Spleen (tissue), 11 donors: Measurements from ENCODE around the gene CNKSR2. TPM values are rescaled to one million over a fixed set of nuclear protein-coding genes. Genes with fewer than 3 reads are reported as not detected.

ENCODE experiments used
- DNase-seq: peaks from one replicate; pipeline ENCODE4 v3.0.0-alpha.2; 2020
- H3K27ac ChIP-seq, 8 donors: fragments of 200-600 bp; sonication (generic) in 7 of 8; 1 replicate in 4 of 8; 2 replicates in 4 of 8; pipeline versions ENCODE4 v1.5.0 to v1.8.0; 2016 to 2021; ENCODE audit warnings: inconsistent platforms in 4 of 8, mild to moderate bottlenecking in 4 of 8, moderate library complexity in 1 of 8
- H3K27me3 ChIP-seq, 7 donors: fragments of 200-600 bp; sonication (generic) in 6 of 7; replicated peaks in 1 of 7; 1 replicate in 4 of 7; 2 replicates in 3 of 7; pipeline versions ENCODE4 v1.5.0 to v1.8.0; 2016 to 2021; ENCODE audit warnings: inconsistent platforms in 3 of 7, mild to moderate bottlenecking in 1 of 7
- H3K36me3 ChIP-seq, 6 donors: fragments of 200-600 bp; sonication (generic) in 5 of 6; 1 replicate in 4 of 6; 2 replicates in 2 of 6; pipeline versions ENCODE4 v1.5.0 to v1.8.0; 2016 to 2021; ENCODE audit warnings: inconsistent platforms in 2 of 6
- H3K4me1 ChIP-seq, 6 donors: fragments of 200-600 bp; sonication (generic) in 5 of 6; 1 replicate in 3 of 6; 2 replicates in 3 of 6; pipeline versions ENCODE4 v1.5.0 to v1.8.0; 2016 to 2021; ENCODE audit warnings: inconsistent platforms in 3 of 6
- H3K4me3 ChIP-seq, 8 donors: fragments of 200-600 bp; sonication (generic) in 7 of 8; 1 replicate in 4 of 8; 2 replicates in 4 of 8; pipeline versions ENCODE4 v1.5.0 to v1.8.0; 2016 to 2021; ENCODE audit warnings: inconsistent platforms in 4 of 8, mild to moderate bottlenecking in 4 of 8, moderate library complexity in 2 of 8
- H3K9me3 ChIP-seq, 8 donors: fragments of 200-600 bp; sonication (generic) in 7 of 8; 1 replicate in 4 of 8; 2 replicates in 4 of 8; pipeline versions ENCODE4 v1.5.0 to v1.8.0; 2016 to 2021; ENCODE audit warnings: inconsistent platforms in 4 of 8
- POLR2A ChIP-seq, 3 donors: fragments of 450-650 bp; IDR thresholded peaks; one replicate each; pipeline ENCODE4 v1.5.1; 2017; ENCODE audit warnings: antibody characterized with exemption in 3 of 3, mild to moderate bottlenecking in 1 of 3
- POLR2AphosphoS5 ChIP-seq, 3 donors: sonication (generic); formaldehyde crosslinking; IDR thresholded peaks; one replicate each; pipeline ENCODE4 v1.5.1; 2017; ENCODE audit warnings: antibody characterized with exemption in 3 of 3
- WGBS, 5 donors: extraction: QIAGEN DNeasy Blood & Tissue Kit in 3 of 5; methylation state at CpG; one replicate each; pipeline versions ENCODE4 v1.1.5 to v1.1.7; 2013 to 2018; 5-methylcytosine and 5-hydroxymethylcytosine counted together
- intact Hi-C: fragments of 100-400 bp; cut with DNase I; formaldehyde crosslinking; loops from one replicate; pipeline ENCODE4 v1.15.0; 2023; ENCODE audit warnings: low total_unique reads
- polyA plus RNA-seq, 3 donors: library from polyadenylated mRNA; stranded (reverse); fragments of 200-250 nt; gene quantifications; one replicate each; pipeline ENCODE4 v1.2.1, GENCODE V29; 2013
- total RNA-seq, 7 donors: library from RNA; depleted of rRNA in 3 of 7; stranded (reverse); fragments of >200 nt in 3 of 7; fragmentation: NEBNext Ultra II Directional in 4 of 7; extraction: Animal tissue kit (Norgen Biotek cat#: 25700) in 4 of 7; gene quantifications; one replicate each; pipeline versions ENCODE4 v1.1.0 to v1.2.1, GENCODE V29; 2016 to 2021
- TF ChIP-seq, protein P1 (sequence below), 11 experiments: fragments of 200-600 bp in 7 of 11; fragments of 450-650 bp in 4 of 11; sonication (generic) in 4 of 11; IDR thresholded peaks in 8 of 11; conservative IDR thresholded peaks in 3 of 11; 1 replicate in 7 of 11; 2 replicates in 4 of 11; pipeline versions ENCODE4 v1.4.0 to v1.8.0; 2016 to 2021; ENCODE audit warnings: antibody characterized with exemption in 11 of 11, inconsistent platforms in 4 of 11, mild to moderate bottlenecking in 1 of 11
- donor health status: healthy with polysubstance abuse.
- donor health status: DM: no; HTN: no; CAD: no; lungs with moderate emphysema.
- donor health status: DM: no; HTN: no; CAD: no.
- donor health status: Bipolar disorder and iron deficiency.
- donor health status: healthy.
- donor health status: DM: no; HTN: no; CAD: no.
- donor health status: DM: yes; HTN: yes; CAD: no.

The CNKSR2 gene
- total and polyA plus RNA-seq, 10 donors, result 1.6 to 16.8 (median 6.0) TPM

DNA sequence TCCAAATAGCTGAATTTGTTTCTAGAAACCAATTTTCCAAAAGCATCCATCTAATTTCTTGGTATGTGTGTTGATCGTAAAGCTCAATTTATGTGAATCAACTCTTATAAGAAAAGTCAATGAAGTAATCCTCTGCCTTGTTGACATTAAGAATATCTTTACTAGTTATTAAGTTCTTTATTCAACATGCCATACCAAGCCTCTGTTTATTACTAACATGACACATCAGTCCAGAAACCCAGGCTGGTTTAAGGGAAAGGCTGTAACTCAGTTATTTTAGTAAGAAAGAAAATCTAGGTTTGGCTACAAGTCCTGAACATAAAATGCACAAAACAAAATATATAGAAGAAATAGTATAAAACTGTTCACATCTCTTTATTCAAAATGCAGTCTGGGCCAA is 235.9 kb downstream of the CNKSR2 start:
- Histone ChIP-seq H3K4me3 (no peak overlapping the region), H3K27ac (no peak overlapping the region), H3K9me3 (no peaks in the 10 kb centered on the region), H3K36me3 (peaks cover 0 to 10% (median 0%) of the 10 kb centered on the region in 6 donors), H3K27me3 (no peaks in the 10 kb centered on the region), H3K4me1 (no peaks in the 10 kb centered on the region)
- 80 to 100% (median 98%) methylated on average over 1 of the region's 1 CpG for WGBS, 5 donors
- intact Hi-C loops, result no loop called here
- TF ChIP-seq POLR2AphosphoS5 (IDR thresholded peaks at IDR 0.05) (no peak), POLR2A (IDR thresholded peaks at IDR 0.05) (no peak)
- TF ChIP-seq, protein P1, sequence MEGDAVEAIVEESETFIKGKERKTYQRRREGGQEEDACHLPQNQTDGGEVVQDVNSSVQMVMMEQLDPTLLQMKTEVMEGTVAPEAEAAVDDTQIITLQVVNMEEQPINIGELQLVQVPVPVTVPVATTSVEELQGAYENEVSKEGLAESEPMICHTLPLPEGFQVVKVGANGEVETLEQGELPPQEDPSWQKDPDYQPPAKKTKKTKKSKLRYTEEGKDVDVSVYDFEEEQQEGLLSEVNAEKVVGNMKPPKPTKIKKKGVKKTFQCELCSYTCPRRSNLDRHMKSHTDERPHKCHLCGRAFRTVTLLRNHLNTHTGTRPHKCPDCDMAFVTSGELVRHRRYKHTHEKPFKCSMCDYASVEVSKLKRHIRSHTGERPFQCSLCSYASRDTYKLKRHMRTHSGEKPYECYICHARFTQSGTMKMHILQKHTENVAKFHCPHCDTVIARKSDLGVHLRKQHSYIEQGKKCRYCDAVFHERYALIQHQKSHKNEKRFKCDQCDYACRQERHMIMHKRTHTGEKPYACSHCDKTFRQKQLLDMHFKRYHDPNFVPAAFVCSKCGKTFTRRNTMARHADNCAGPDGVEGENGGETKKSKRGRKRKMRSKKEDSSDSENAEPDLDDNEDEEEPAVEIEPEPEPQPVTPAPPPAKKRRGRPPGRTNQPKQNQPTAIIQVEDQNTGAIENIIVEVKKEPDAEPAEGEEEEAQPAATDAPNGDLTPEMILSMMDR (IDR thresholded peaks at IDR 0.05 in 8 of 11, conservative IDR thresholded peaks at IDR 0.05 in 3 of 11), result no peak
- no peak for DNase-seq

DNA sequence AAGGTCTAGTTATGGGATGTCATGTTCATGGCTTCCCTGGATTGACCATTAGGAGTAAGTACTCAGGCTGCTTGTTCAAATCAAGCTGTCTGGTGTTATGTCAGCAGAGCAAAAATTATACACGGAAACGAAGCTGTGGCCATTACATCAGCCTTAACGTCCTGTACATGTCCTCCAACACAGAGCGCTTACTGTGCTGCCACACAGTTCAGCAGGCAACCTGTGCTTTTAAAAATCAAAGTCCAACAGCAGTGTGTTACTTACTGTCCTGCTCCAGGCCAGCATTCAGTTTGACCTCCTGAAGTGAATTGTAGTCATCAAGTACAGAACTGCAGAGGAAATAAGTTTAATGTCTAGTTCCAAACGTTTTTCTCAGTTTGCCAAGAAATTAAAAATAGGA is 237.9 kb downstream of the CNKSR2 start:
- Histone ChIP-seq H3K36me3 (peaks cover 0 to 10% (median 0%) of the 10 kb centered on the region in 6 donors), H3K4me1 (no peaks in the 10 kb centered on the region), H3K27ac (no peak overlapping the region), H3K4me3 (no peak overlapping the region), H3K9me3 (no peaks in the 10 kb centered on the region), H3K27me3 (no peaks in the 10 kb centered on the region)
- TF ChIP-seq POLR2A (IDR thresholded peaks at IDR 0.05), result no peak
- TF ChIP-seq, protein P1 (IDR thresholded peaks at IDR 0.05 in 8 of 11, conservative IDR thresholded peaks at IDR 0.05 in 3 of 11), result no peak
- no peak for TF ChIP-seq POLR2AphosphoS5 (IDR thresholded peaks at IDR 0.05)
- DNase-seq, result no peak
- intact Hi-C loops, result no loop called here
- WGBS, 5 donors, result 54 to 81% (median 66%) methylated on average over 4 to 5 of the region's 5 CpGs

DNA sequence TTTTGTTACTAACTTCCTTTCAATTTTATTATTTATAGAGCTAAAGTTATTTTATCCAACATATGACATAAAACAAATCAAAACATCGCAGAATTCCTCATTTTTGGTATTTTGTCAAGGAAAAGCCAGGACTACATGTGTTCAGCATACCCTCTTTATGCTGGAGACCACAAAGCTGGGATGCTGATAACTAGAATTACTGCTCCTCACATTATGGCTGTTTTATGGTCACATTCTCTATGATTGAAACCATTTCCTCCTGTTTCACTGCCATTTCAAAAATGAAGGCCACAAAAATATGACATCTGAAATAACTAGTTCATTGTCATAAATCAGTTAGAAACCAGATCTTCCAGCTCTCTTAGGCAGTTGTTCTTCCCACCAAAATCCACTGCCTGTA is 242.2 kb downstream of the CNKSR2 start:
- Histone ChIP-seq H3K27me3 (no peaks in the 10 kb centered on the region), H3K9me3 (no peaks in the 10 kb centered on the region), H3K27ac (no peak overlapping the region), H3K4me1 (no peaks in the 10 kb centered on the region), H3K4me3 (no peak overlapping the region), H3K36me3 (no peaks in the 10 kb centered on the region)
- no peak for DNase-seq
- WGBS, 5 donors, result 53 to 90% (median 81%) methylated on average over 1 of the region's 1 CpG
- TF ChIP-seq, protein P1 (IDR thresholded peaks at IDR 0.05 in 8 of 11, conservative IDR thresholded peaks at IDR 0.05 in 3 of 11), result no peak
- TF ChIP-seq POLR2A (IDR thresholded peaks at IDR 0.05), result no peak
- no peak for TF ChIP-seq POLR2AphosphoS5 (IDR thresholded peaks at IDR 0.05)
- intact Hi-C loops, result no loop called here

DNA sequence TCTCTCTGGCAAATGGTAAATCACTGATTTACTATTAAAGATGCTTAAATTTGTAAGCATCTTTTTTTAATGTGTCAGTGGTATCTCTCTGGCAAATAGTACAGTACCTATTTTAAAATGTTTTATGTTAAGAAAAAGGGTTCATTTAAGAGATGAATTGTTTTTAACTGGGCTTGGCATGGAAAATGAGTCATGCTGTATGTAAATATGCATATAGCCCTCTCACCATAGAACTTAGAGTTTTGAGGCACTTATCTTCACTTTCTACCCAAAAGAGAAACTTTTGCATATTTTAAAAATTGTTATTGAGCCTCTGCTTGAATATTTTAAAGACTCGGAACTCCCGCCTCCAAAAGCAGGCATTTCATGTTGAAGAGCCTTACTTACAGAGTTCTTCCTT is 246.0 kb downstream of the CNKSR2 start:
- no peak for TF ChIP-seq POLR2AphosphoS5 (IDR thresholded peaks at IDR 0.05)
- TF ChIP-seq, protein P1 (IDR thresholded peaks at IDR 0.05 in 8 of 11, conservative IDR thresholded peaks at IDR 0.05 in 3 of 11), result no peak
- TF ChIP-seq POLR2A (IDR thresholded peaks at IDR 0.05), result no peak
- H3K4me1 ChIP-seq, result no peaks in the 10 kb centered on the region
- H3K9me3 ChIP-seq, result no peaks in the 10 kb centered on the region
- intact Hi-C loops, result no loop called here
- H3K4me3 ChIP-seq, result no peak overlapping the region
- no peak overlapping the region for H3K27ac ChIP-seq
- 78 to 95% (median 90%) methylated on average over 2 of the region's 2 CpGs for WGBS, 5 donors
- no peaks in the 10 kb centered on the region for H3K36me3 ChIP-seq
- DNase-seq, result no peak
- H3K27me3 ChIP-seq, result peaks cover 0 to 4% (median 0%) of the 10 kb centered on the region in 7 donors
